GM18526 (cell line): Measurements from ENCODE around the gene SPATA31D3.
"Not testable (repeated sequence)": the region's sequence is repeated elsewhere in the genome, so short reads cannot be mapped to it uniquely, and the experiment has no call there.

Experiments used
- POLR2A ChIP-seq: IDR thresholded peaks from 3 replicates; pipeline ENCODE4 v1.6.1; 2011; ENCODE audit not compliant: insufficient read length; ENCODE audit errors: extremely low read depth

SPATA31D3 gene

GRCh38 chr9:81943393-81943792 lies at the start of gene SPATA31D3:
TSS of gene SPATA31D3 (plus strand) at chr9:81943500. CDS start at chr9:81943586, 86 bp downstream.
- not testable (repeated sequence) for TF ChIP-seq POLR2A

- no peak for TF ChIP-seq POLR2A
Measured at GRCh38 chr9:81893929-81894328, 49.4 kb upstream of the SPATA31D3 start.

- no peak for TF ChIP-seq POLR2A
Measured at GRCh38 chr9:81894891-81895290, 48.4 kb upstream of the SPATA31D3 start.

- TF ChIP-seq POLR2A = no peak
Measured at GRCh38 chr9:81896070-81896469, 47.2 kb upstream of the SPATA31D3 start.

- no peak for TF ChIP-seq POLR2A
Measured at GRCh38 chr9:81898851-81899250, 44.4 kb upstream of the SPATA31D3 start.

- no peak for TF ChIP-seq POLR2A
Measured at GRCh38 chr9:81902196-81902595, 41.1 kb upstream of the SPATA31D3 start.

- no peak for TF ChIP-seq POLR2A
Measured at GRCh38 chr9:81902626-81903025, 40.7 kb upstream of the SPATA31D3 start.

GRCh38 chr9:81906671-81907070 lies 36.6 kb upstream of the SPATA31D3 start:
- no peak for TF ChIP-seq POLR2A

- no peak for TF ChIP-seq POLR2A
Measured at GRCh38 chr9:81912135-81912534, 31.2 kb upstream of the SPATA31D3 start.

GRCh38 chr9:81915801-81916505 lies 27.3 kb upstream of the SPATA31D3 start:
- TF ChIP-seq POLR2A = no peak

GRCh38 chr9:81928305-81928704 lies 15.0 kb upstream of the SPATA31D3 start, which contains the start of gene SPATA31D4:
TSS of gene SPATA31D4 (plus strand) at chr9:81928428. CDS start at chr9:81928514, 86 bp downstream.
- not testable (repeated sequence) for TF ChIP-seq POLR2A

- TF ChIP-seq POLR2A = no peak
Measured at GRCh38 chr9:81953096-81953495, 9.8 kb downstream of the SPATA31D3 start.

GRCh38 chr9:81955625-81956024 lies 12.3 kb downstream of the SPATA31D3 start:
- TF ChIP-seq POLR2A = no peak

GRCh38 chr9:81964218-81965171 lies 21.2 kb downstream of the SPATA31D3 start:
- no peak for TF ChIP-seq POLR2A

GRCh38 chr9:81968026-81968425 lies 24.7 kb downstream of the SPATA31D3 start:
- no peak for TF ChIP-seq POLR2A

- no peak for TF ChIP-seq POLR2A
Measured at GRCh38 chr9:81969971-81970370, 26.7 kb downstream of the SPATA31D3 start.
